NCI-H1092 (cell line): ENCODE results near the gene LPCAT4.
"Not testable (repeated sequence)": the region's sequence is repeated elsewhere in the genome, so short reads cannot be mapped to it uniquely, and the experiment has no call there.

Experiments
- DNase-seq: peaks from one replicate; lab custom pipeline; 2025; lab: John Stamatoyannopoulos, UW

The LPCAT4 gene

GRCh38 chr15:34362047-34362773 is 4.8 kb downstream of the LPCAT4 start:
- no peak for DNase-seq

GRCh38 chr15:34361278-34361677 is 5.7 kb downstream of the LPCAT4 start:
- DNase-seq, result no peak

GRCh38 chr15:34360298-34360697 is 6.7 kb downstream of the LPCAT4 start:
- no peak for DNase-seq

- DNase-seq, result no peak
Observed at GRCh38 chr15:34359416-34359815, 7.6 kb downstream of the LPCAT4 start.

GRCh38 chr15:34358948-34359347 is 8.0 kb downstream of the LPCAT4 start:
- DNase-seq, result no peak

- no peak for DNase-seq
Observed at GRCh38 chr15:34358367-34358766, 8.6 kb downstream of the LPCAT4 start.

- no peak for DNase-seq
Observed at GRCh38 chr15:34357653-34358052, 9.3 kb downstream of the LPCAT4 start.

GRCh38 chr15:34355241-34355640 is 11.8 kb downstream of the LPCAT4 start:
- DNase-seq, result no peak

- DNase-seq, result no peak
Observed at GRCh38 chr15:34354286-34354685, 12.7 kb downstream of the LPCAT4 start.

GRCh38 chr15:34353627-34354026 is 13.4 kb downstream of the LPCAT4 start:
- DNase-seq, result no peak

GRCh38 chr15:34352996-34353395 is 14.0 kb downstream of the LPCAT4 start:
- not testable (repeated sequence) for DNase-seq

GRCh38 chr15:34349769-34350168 is 17.2 kb downstream of the LPCAT4 start:
- no peak for DNase-seq

GRCh38 chr15:34348735-34349300 is 18.2 kb downstream of the LPCAT4 start:
- no peak for DNase-seq

- no peak for DNase-seq
Observed at GRCh38 chr15:34347951-34348638, 18.9 kb downstream of the LPCAT4 start.

GRCh38 chr15:34342737-34343575 is 24.0 kb downstream of the LPCAT4 start, which contains the start of the genes NOP10 and NUTM1:
NOP10 (minus strand) TSS chr15:34343136; CDS start chr15:34343073, 63 bp downstream.
NUTM1 (plus strand) TSS chr15:34343315; CDS start chr15:34343697, 382 bp downstream.
- peak; percentile 73 for DNase-seq

- DNase-seq, result not testable (repeated sequence)
Observed at GRCh38 chr15:34342213-34342736, 24.7 kb downstream of the LPCAT4 start.

- DNase-seq, result no peak
Observed at GRCh38 chr15:34341381-34342212, 25.4 kb downstream of the LPCAT4 start.

GRCh38 chr15:34339946-34340345 is 27.1 kb downstream of the LPCAT4 start:
- DNase-seq, result no peak

- DNase-seq, result no peak
Observed at GRCh38 chr15:34338347-34338746, 28.6 kb downstream of the LPCAT4 start.

GRCh38 chr15:34337557-34338306 is 29.3 kb downstream of the LPCAT4 start, which contains the start of gene SLC12A6:
SLC12A6 (minus strand) TSS chr15:34337781; CDS start chr15:34336680, 1,101 bp downstream.
- DNase-seq, result peak; percentile 56
